ENCODE measurements around the gene PARD3B.

- TF ChIP-seq, protein P1, sequence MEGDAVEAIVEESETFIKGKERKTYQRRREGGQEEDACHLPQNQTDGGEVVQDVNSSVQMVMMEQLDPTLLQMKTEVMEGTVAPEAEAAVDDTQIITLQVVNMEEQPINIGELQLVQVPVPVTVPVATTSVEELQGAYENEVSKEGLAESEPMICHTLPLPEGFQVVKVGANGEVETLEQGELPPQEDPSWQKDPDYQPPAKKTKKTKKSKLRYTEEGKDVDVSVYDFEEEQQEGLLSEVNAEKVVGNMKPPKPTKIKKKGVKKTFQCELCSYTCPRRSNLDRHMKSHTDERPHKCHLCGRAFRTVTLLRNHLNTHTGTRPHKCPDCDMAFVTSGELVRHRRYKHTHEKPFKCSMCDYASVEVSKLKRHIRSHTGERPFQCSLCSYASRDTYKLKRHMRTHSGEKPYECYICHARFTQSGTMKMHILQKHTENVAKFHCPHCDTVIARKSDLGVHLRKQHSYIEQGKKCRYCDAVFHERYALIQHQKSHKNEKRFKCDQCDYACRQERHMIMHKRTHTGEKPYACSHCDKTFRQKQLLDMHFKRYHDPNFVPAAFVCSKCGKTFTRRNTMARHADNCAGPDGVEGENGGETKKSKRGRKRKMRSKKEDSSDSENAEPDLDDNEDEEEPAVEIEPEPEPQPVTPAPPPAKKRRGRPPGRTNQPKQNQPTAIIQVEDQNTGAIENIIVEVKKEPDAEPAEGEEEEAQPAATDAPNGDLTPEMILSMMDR (IDR thresholded peaks at IDR 0.05; ENCODE audit: low read length), result no peak
- no peak for TF ChIP-seq EZH2 (optimal IDR thresholded peaks at IDR 0.05; ENCODE audit: low read depth, low read length)
- TF ChIP-seq EZH2phosphoT487 (IDR thresholded peaks at IDR 0.05; ENCODE audit: low read length), result no peak
Observed at GRCh38 chr2:204503869-204504268, 41.4 kb upstream of the PARD3B start.

Measured in MM.1S (cell line).